ENCODE measurements around the gene ENOPH1. TPM values are rescaled to one million over a fixed set of nuclear protein-coding genes. Genes with fewer than 3 reads are reported as not detected.

Gene ENOPH1
- total RNA-seq, 1 experiment from 2014 or later, result 67.6 TPM

GRCh38 chr4:82450966-82451755 is 20.8 kb downstream of the ENOPH1 start:
- ChIA-PET POLR2A (no interaction called here), CTCF (no interaction called here)
- TF ChIP-seq, protein P1, sequence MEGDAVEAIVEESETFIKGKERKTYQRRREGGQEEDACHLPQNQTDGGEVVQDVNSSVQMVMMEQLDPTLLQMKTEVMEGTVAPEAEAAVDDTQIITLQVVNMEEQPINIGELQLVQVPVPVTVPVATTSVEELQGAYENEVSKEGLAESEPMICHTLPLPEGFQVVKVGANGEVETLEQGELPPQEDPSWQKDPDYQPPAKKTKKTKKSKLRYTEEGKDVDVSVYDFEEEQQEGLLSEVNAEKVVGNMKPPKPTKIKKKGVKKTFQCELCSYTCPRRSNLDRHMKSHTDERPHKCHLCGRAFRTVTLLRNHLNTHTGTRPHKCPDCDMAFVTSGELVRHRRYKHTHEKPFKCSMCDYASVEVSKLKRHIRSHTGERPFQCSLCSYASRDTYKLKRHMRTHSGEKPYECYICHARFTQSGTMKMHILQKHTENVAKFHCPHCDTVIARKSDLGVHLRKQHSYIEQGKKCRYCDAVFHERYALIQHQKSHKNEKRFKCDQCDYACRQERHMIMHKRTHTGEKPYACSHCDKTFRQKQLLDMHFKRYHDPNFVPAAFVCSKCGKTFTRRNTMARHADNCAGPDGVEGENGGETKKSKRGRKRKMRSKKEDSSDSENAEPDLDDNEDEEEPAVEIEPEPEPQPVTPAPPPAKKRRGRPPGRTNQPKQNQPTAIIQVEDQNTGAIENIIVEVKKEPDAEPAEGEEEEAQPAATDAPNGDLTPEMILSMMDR (IDR thresholded peaks at IDR 0.05; ENCODE audit: insufficient read depth in 1 of 2, low read depth in 1 of 2, low read length in 1 of 2, severe bottlenecking in 1 of 2, unreplicated experiment in 1 of 2), result no peak
- Mint-ChIP-seq H3K4me1 (ENCODE audit: low read depth, unreplicated experiment) (no peaks in the 10 kb centered on the region), H3K27me3 (ENCODE audit: insufficient read depth, unreplicated experiment) (no peaks in the 10 kb centered on the region), H3K36me3 (ENCODE audit: insufficient read depth, unreplicated experiment) (peaks cover 71% of the 10 kb centered on the region), H3K9me3 (ENCODE audit: unreplicated experiment) (no peaks in the 10 kb centered on the region), H3K27ac (ENCODE audit: unreplicated experiment) (no peak overlapping the region), H3K4me3 (ENCODE audit: unreplicated experiment) (no peak overlapping the region)
- no TSS peak for BruUV-seq (replicated peaks)
- Histone ChIP-seq H3K4me3 (ENCODE audit: low read depth, low read length) (no peak overlapping the region), H3K9me3 (no peaks in the 10 kb centered on the region), H3K4me1 (no peaks in the 10 kb centered on the region), H3K36me3 (ENCODE audit: control insufficient read depth, insufficient read depth, low read length) (peaks cover 2% of the 10 kb centered on the region), H3K27me3 (replicated peaks; ENCODE audit: control insufficient read depth, insufficient read depth, low read length) (no peaks in the 10 kb centered on the region)
- intact Hi-C loops (cut with micrococcal nuclease; ENCODE audit: unreplicated experiment), result no loop called here
- no peak for DNase-seq

- H3K27me3 ChIP-seq (replicated peaks; ENCODE audit: control insufficient read depth, insufficient read depth, low read length), result no peaks in the 10 kb centered on the region
- intact Hi-C loops (cut with micrococcal nuclease; ENCODE audit: unreplicated experiment), result no loop called here
- TF ChIP-seq, protein P1 (IDR thresholded peaks at IDR 0.05; ENCODE audit: insufficient read depth in 1 of 2, low read depth in 1 of 2, low read length in 1 of 2, severe bottlenecking in 1 of 2, unreplicated experiment in 1 of 2), result no peak
- ChIA-PET CTCF (no interaction called here), POLR2A (no interaction called here)
- DNase-seq, result no peak
- H3K4me3 ChIP-seq (ENCODE audit: low read depth, low read length), result no peak overlapping the region
- Mint-ChIP-seq H3K9me3 (ENCODE audit: unreplicated experiment) (no peaks in the 10 kb centered on the region), H3K27me3 (ENCODE audit: insufficient read depth, unreplicated experiment) (no peaks in the 10 kb centered on the region), H3K36me3 (ENCODE audit: insufficient read depth, unreplicated experiment) (peaks cover 75% of the 10 kb centered on the region), H3K4me3 (ENCODE audit: unreplicated experiment) (no peak overlapping the region), H3K27ac (ENCODE audit: unreplicated experiment) (no peak overlapping the region), H3K4me1 (ENCODE audit: low read depth, unreplicated experiment) (no peaks in the 10 kb centered on the region)
- no peaks in the 10 kb centered on the region for H3K4me1 ChIP-seq
- H3K36me3 ChIP-seq (ENCODE audit: control insufficient read depth, insufficient read depth, low read length), result peaks cover 2% of the 10 kb centered on the region
- BruUV-seq (replicated peaks), result no TSS peak
- H3K9me3 ChIP-seq, result no peaks in the 10 kb centered on the region
Measured at GRCh38 chr4:82452026-82452425, 21.6 kb downstream of the ENOPH1 start.

- Histone ChIP-seq H3K27me3 (replicated peaks; ENCODE audit: control insufficient read depth, insufficient read depth, low read length) (no peaks in the 10 kb centered on the region), H3K4me1 (no peaks in the 10 kb centered on the region), H3K9me3 (no peaks in the 10 kb centered on the region), H3K4me3 (ENCODE audit: low read depth, low read length) (no peak overlapping the region), H3K36me3 (ENCODE audit: control insufficient read depth, insufficient read depth, low read length) (no peaks in the 10 kb centered on the region)
- intact Hi-C loops (cut with micrococcal nuclease; ENCODE audit: unreplicated experiment), result no loop called here
- no peak for DNase-seq
- ChIA-PET POLR2A (no interaction called here), CTCF (no interaction called here)
- Mint-ChIP-seq H3K36me3 (ENCODE audit: insufficient read depth, unreplicated experiment) (peaks cover 71% of the 10 kb centered on the region), H3K27me3 (ENCODE audit: insufficient read depth, unreplicated experiment) (no peaks in the 10 kb centered on the region), H3K9me3 (ENCODE audit: unreplicated experiment) (no peaks in the 10 kb centered on the region), H3K4me1 (ENCODE audit: low read depth, unreplicated experiment) (no peaks in the 10 kb centered on the region), H3K4me3 (ENCODE audit: unreplicated experiment) (no peak overlapping the region), H3K27ac (ENCODE audit: unreplicated experiment) (no peak overlapping the region)
- BruUV-seq (replicated peaks), result no TSS peak
- TF ChIP-seq, protein P1 (IDR thresholded peaks at IDR 0.05; ENCODE audit: insufficient read depth in 1 of 2, low read depth in 1 of 2, low read length in 1 of 2, severe bottlenecking in 1 of 2, unreplicated experiment in 1 of 2), result no peak
Measured at GRCh38 chr4:82457266-82457665, 26.9 kb downstream of the ENOPH1 start.
